ENCODE results near the gene CNTN4. TPM values are rescaled to one million over a fixed set of nuclear protein-coding genes. Genes with fewer than 3 reads are reported as not detected.

Gene CNTN4
- polyA plus RNA-seq, 3 donors from 2014 or later, result not detected

GRCh38 chr3:2420919-2421318 is 322.3 kb downstream of the CNTN4 start:
- Mint-ChIP-seq H3K4me1 (no peaks in the 10 kb centered on the region), H3K36me3 (no peaks in the 10 kb centered on the region), H3K4me3 (no peak overlapping the region), H3K9me3 (peaks cover 4 to 41% (median 7%) of the 10 kb centered on the region in 6 donors), H3K27me3 (ENCODE audit: low read depth in 3 of 3) (no peaks in the 10 kb centered on the region), H3K27ac (no peak overlapping the region)
- DNase-seq, result no peak

- H3K4me3 Mint-ChIP-seq, result no peak overlapping the region
- no peaks in the 10 kb centered on the region for H3K4me1 Mint-ChIP-seq
- DNase-seq, result no peak
- no peak overlapping the region for H3K27ac Mint-ChIP-seq
- peaks cover 7 to 36% (median 11%) of the 10 kb centered on the region in 6 donors for H3K9me3 Mint-ChIP-seq
- H3K27me3 Mint-ChIP-seq (ENCODE audit: low read depth in 3 of 3), result no peaks in the 10 kb centered on the region
- H3K36me3 Mint-ChIP-seq, result no peaks in the 10 kb centered on the region
Observed at GRCh38 chr3:2423143-2423542, 324.5 kb downstream of the CNTN4 start.

GRCh38 chr3:2441558-2441957 is 342.9 kb downstream of the CNTN4 start:
- H3K36me3 Mint-ChIP-seq, result no peaks in the 10 kb centered on the region
- peaks cover 0 to 2% (median 0%) of the 10 kb centered on the region in 3 donors for H3K27me3 Mint-ChIP-seq (ENCODE audit: low read depth in 3 of 3)
- no peak overlapping the region for H3K27ac Mint-ChIP-seq

DNA sequence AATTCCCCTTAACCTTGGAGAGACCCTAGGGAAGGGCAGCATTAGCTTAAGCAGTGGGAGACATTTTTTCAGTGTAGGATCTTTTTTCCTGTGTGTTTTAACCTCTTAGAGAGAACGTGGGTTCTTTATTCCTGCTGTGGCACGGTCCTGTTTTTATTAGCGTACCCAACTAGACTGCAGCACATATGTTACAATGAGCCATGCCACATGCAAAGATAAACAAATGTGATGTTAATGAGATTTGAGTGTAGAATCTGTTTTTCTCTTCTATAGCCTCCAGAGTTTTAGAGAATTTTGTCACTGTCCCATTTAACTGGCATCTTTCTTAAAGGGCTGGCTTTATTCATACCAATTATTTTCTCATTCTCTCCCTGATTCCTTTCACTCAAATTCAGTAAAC is 347.5 kb downstream of the CNTN4 start:
- H3K4me3 Mint-ChIP-seq, result no peak overlapping the region
- peaks cover 0 to 22% (median 2%) of the 10 kb centered on the region in 6 donors for H3K9me3 Mint-ChIP-seq
- H3K36me3 Mint-ChIP-seq, result no peaks in the 10 kb centered on the region
- H3K4me1 Mint-ChIP-seq, result no peaks in the 10 kb centered on the region
- H3K27me3 Mint-ChIP-seq (ENCODE audit: low read depth in 3 of 3), result peaks cover 0 to 2% (median 0%) of the 10 kb centered on the region in 3 donors
- H3K27ac Mint-ChIP-seq, result no peak overlapping the region
- no peak for DNase-seq

More at GRCh38 chr3:2441558-2441957, 342.9 kb downstream of the CNTN4 start:
- Mint-ChIP-seq H3K4me3 (no peak overlapping the region), H3K9me3 (peaks cover 0 to 26% (median 6%) of the 10 kb centered on the region in 6 donors), H3K4me1 (no peaks in the 10 kb centered on the region)
- no peak for DNase-seq

- no peak for DNase-seq
- Mint-ChIP-seq H3K9me3 (peaks cover 0 to 10% (median 1%) of the 10 kb centered on the region in 6 donors), H3K4me1 (no peaks in the 10 kb centered on the region), H3K27ac (no peak overlapping the region), H3K36me3 (no peaks in the 10 kb centered on the region), H3K27me3 (ENCODE audit: low read depth in 3 of 3) (peaks cover 0 to 2% (median 0%) of the 10 kb centered on the region in 3 donors), H3K4me3 (no peak overlapping the region)
Observed at GRCh38 chr3:2452249-2452648, 353.6 kb downstream of the CNTN4 start.

GRCh38 chr3:2454865-2455264 is 356.2 kb downstream of the CNTN4 start:
- Mint-ChIP-seq H3K4me1 (no peaks in the 10 kb centered on the region), H3K27me3 (ENCODE audit: low read depth in 3 of 3) (peaks cover 0 to 2% (median 0%) of the 10 kb centered on the region in 3 donors), H3K9me3 (peaks cover 0 to 9% (median 1%) of the 10 kb centered on the region in 6 donors), H3K36me3 (no peaks in the 10 kb centered on the region), H3K4me3 (no peak overlapping the region), H3K27ac (no peak overlapping the region)
- no peak for DNase-seq

DNA sequence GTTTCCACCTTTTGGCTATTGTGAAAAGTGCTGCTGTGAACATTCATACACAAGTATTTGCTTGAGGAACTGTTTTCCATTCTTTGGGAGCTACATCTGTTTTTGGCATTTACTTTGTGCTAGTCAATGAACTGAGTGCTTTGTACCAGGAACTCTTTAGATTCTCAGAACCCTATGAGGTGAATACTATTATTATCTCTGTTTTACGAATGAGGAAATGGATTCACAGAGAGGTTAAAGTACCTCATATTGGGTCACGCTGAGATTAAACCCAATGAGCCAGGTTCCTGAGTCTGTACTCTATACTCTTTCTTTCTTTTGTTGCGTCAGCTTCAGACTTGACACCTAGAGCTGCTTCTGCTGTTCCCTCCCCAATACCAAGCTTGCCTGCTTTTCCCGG is 358.1 kb downstream of the CNTN4 start:
- Mint-ChIP-seq H3K27me3 (ENCODE audit: low read depth in 3 of 3) (peaks cover 0 to 2% (median 0%) of the 10 kb centered on the region in 3 donors), H3K27ac (no peak overlapping the region), H3K36me3 (no peaks in the 10 kb centered on the region), H3K4me3 (no peak overlapping the region), H3K9me3 (peaks cover 0 to 9% (median 1%) of the 10 kb centered on the region in 6 donors), H3K4me1 (no peaks in the 10 kb centered on the region)
- no peak for DNase-seq

GRCh38 chr3:2458816-2459215 is 360.1 kb downstream of the CNTN4 start:
- H3K27me3 Mint-ChIP-seq (ENCODE audit: low read depth in 3 of 3), result peaks cover 0 to 2% (median 0%) of the 10 kb centered on the region in 3 donors
- peaks cover 0 to 9% (median 1%) of the 10 kb centered on the region in 6 donors for H3K9me3 Mint-ChIP-seq
- H3K27ac Mint-ChIP-seq, result no peak overlapping the region
- no peaks in the 10 kb centered on the region for H3K36me3 Mint-ChIP-seq
- no peaks in the 10 kb centered on the region for H3K4me1 Mint-ChIP-seq
- no peak overlapping the region for H3K4me3 Mint-ChIP-seq
- DNase-seq, result no peak

- Mint-ChIP-seq H3K4me1 (no peaks in the 10 kb centered on the region), H3K36me3 (no peaks in the 10 kb centered on the region), H3K4me3 (no peak overlapping the region), H3K27me3 (ENCODE audit: low read depth in 3 of 3) (no peaks in the 10 kb centered on the region), H3K9me3 (peaks cover 0 to 6% (median under 1%) of the 10 kb centered on the region in 6 donors), H3K27ac (no peak overlapping the region)
- DNase-seq, result no peak
Observed at GRCh38 chr3:2465842-2466241, 367.2 kb downstream of the CNTN4 start.

DNA sequence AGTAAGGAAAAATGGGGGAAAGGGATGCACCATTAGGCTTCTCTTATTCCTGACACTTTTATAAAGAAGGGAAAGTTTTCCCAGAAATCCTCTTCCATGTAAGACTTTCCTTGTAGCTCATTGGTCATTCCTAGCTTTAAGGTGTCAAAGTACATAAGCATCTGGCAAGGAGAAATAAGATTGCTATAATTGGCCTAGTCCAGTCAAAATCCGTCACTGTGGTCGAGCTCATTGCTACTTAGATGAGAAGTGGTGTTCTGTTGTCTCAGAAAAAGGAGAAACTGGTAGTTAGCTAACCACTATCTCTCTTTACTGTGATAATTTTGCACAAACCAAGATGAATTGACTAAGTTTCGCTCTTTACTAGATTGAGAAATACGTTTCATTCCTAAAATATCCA is 370.1 kb downstream of the CNTN4 start:
- no peak for DNase-seq
- Mint-ChIP-seq H3K4me1 (no peaks in the 10 kb centered on the region), H3K9me3 (peaks cover 0 to 15% (median 8%) of the 10 kb centered on the region in 6 donors), H3K27ac (no peak overlapping the region), H3K4me3 (no peak overlapping the region), H3K36me3 (peaks cover 0 to 4% (median 0%) of the 10 kb centered on the region in 3 donors), H3K27me3 (ENCODE audit: low read depth in 3 of 3) (no peaks in the 10 kb centered on the region)

DNA sequence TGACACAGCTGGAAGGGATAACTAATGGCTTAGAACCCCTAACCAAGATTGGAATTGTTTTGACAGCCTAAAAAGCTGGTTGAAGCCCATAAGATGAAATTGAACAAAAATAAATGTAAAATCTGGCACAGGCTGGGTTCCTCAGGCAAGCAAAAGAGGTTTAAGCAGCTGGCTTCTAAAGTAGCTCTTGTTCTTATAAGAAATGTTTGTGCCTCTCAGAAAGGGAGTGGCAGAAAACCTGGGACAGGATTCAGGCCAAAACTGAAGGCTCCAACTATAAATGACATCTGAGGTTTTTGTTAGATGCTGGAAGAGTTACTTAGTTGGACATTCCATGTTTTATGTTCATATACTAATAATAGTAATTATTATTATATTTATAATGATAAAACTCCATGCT is 378.3 kb downstream of the CNTN4 start:
- Mint-ChIP-seq H3K9me3 (peaks cover 5 to 24% (median 9%) of the 10 kb centered on the region in 6 donors), H3K27me3 (ENCODE audit: low read depth in 3 of 3) (no peaks in the 10 kb centered on the region), H3K4me1 (no peaks in the 10 kb centered on the region), H3K4me3 (no peak overlapping the region), H3K27ac (no peak overlapping the region), H3K36me3 (peaks cover 0 to 4% (median 0%) of the 10 kb centered on the region in 3 donors)
- no peak for DNase-seq

DNA sequence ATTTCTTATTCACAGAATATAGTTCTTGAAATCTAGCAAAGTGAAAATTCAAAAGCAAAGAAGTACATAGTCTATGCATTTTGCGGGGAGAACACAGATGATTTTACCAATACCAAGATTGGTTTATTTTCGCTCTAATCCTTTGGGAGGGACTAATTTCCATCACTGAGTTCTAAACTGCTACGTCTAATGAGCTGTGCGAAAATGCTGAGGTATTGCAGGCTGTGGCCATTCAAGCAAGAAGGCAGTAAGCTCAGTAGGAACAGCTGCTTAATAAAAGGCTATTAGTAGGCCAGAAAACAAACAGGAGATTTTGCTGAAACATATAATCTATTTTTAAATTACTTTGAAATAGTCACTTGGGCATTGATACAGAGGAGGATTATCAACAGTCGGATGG is 379.0 kb downstream of the CNTN4 start:
- no peak for DNase-seq
- Mint-ChIP-seq H3K4me3 (no peak overlapping the region), H3K4me1 (no peaks in the 10 kb centered on the region), H3K27me3 (ENCODE audit: low read depth in 3 of 3) (no peaks in the 10 kb centered on the region), H3K36me3 (peaks cover 0 to 4% (median 0%) of the 10 kb centered on the region in 3 donors), H3K27ac (no peak overlapping the region), H3K9me3 (peaks cover 5 to 22% (median 7%) of the 10 kb centered on the region in 6 donors)

GRCh38 chr3:2484162-2485026 is 385.7 kb downstream of the CNTN4 start:
- no peaks in the 10 kb centered on the region for H3K27me3 Mint-ChIP-seq (ENCODE audit: low read depth in 3 of 3)
- H3K36me3 Mint-ChIP-seq, result peaks cover 0 to 3% (median 0%) of the 10 kb centered on the region in 3 donors
- DNase-seq, result no peak
- peaks cover 0 to 37% (median 8%) of the 10 kb centered on the region in 6 donors for H3K9me3 Mint-ChIP-seq
- no peak overlapping the region for H3K4me3 Mint-ChIP-seq
- H3K4me1 Mint-ChIP-seq, result no peaks in the 10 kb centered on the region
- H3K27ac Mint-ChIP-seq, result no peak overlapping the region

GRCh38 chr3:2485027-2485375 is 386.3 kb downstream of the CNTN4 start:
- H3K27me3 Mint-ChIP-seq (ENCODE audit: low read depth in 3 of 3), result no peaks in the 10 kb centered on the region
- DNase-seq, result no peak
- H3K4me3 Mint-ChIP-seq, result no peak overlapping the region
- no peaks in the 10 kb centered on the region for H3K4me1 Mint-ChIP-seq
- H3K36me3 Mint-ChIP-seq, result peaks cover 0 to 3% (median 0%) of the 10 kb centered on the region in 3 donors
- peaks cover 2 to 40% (median 9%) of the 10 kb centered on the region in 6 donors for H3K9me3 Mint-ChIP-seq
- no peak overlapping the region for H3K27ac Mint-ChIP-seq
